GM19193 (cell line): ENCODE measurements around the gene MYOM1.

Experiments
- POLR2A ChIP-seq: IDR thresholded peaks from 4 replicates; pipeline ENCODE4 v1.6.1; 2011; ENCODE audit not compliant: insufficient read depth, insufficient read length; ENCODE audit errors: extremely low read depth

The MYOM1 gene

DNA sequence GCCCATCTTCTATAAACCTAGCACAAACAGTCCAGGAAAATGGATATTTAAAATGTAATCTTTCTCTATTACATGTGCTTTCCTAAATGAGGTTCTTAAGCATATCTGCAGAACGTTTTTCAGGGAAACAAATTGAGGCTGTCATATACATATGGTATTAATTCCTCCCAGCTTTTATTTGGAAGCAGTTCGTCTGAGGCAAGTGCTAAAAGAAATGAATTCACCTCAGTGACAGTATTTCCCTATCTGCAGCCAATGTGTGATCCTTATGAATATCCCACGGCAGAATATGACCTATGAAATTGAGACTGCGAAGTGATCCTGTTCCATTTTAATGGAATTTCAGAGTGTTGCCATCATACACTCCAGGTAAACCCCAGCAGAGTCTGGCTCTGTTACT lies 7.1 kb downstream of the MYOM1 start:
- no peak for TF ChIP-seq POLR2A

DNA sequence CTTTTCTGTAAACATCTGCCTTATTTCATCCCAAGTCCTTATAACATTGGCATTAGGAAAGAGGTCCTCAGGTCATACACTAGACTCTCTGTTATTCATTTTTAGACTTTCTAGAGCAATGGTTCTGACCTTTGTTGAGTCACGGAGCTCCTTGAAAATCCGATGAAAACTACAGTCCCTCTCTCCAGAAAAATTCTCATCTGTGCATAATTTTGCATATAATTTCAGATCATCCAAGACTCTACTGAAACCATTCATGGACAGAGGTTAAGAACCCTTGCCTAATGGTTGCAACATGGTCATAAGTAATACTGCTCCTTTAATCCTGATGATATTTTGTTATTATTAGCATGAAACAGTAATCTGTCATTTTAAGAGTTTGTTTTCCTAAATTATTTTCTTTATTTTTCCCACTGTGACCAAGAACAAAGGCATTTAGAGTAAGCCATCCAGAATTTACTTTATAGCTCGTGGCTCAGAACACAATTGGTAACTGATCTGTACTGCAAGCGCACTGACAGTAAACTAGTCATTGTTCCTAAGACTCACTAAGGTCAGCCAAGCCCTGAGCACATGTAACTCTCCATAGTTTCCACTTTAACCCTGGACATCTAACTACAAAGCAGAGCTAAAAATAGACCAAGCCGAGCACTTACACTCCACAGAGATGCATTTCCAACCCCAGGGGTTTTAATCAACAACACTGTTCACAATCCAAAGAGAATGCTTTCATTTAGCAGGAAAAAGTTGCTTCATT lies 8.4 kb downstream of the MYOM1 start:
- no peak for TF ChIP-seq POLR2A

DNA sequence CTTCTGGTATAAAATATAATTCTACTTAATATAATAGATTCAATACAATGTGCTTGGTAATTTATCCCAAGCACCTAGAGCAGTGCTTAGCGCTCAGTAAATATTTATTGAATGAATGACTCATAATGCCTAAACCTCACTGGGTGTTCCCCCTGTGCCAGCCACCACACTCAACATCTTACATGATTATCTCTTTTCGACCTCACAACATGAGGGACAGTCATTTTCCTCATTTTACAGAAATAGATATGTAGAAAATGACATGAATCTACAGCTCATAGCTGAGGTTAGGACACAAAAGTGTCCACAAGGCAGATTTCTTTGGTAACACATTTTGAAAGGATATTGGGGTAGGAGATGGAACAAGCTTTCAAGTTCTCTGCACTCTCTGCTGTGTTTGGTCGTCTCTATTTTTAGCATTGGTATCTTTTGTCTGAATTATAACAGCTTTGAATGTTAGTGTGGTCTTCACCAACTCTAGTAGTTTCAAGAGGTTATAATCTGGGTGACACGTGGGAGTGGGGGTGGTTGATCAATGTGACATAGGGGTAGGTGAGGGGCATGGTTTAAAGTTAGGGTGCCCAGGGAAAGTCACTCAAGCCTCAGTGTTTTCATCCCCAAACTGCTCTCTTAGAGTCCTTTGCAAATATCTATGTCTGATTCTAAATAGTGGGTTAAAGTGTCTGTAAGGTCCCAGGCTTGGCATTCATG lies 9.8 kb downstream of the MYOM1 start:
- no peak for TF ChIP-seq POLR2A

DNA sequence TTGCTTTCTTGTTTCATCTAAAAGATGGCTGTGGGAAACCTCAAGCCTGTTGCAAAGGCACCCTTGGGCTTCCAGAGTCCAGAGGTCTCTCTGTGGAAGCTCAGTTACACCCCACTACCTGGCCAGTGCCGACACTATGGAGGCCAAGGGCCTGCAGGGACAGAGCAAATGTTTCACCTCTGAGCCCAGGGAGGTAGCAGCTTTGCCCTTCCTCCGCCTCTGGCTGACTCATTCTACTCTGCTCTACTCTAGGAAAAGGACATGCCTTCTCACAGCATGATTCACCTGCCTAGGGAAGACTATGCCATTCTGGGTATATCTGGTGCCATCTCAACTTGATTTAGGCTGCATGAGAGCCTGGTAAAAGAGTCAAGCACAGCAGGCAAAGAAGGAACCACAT lies 12.2 kb downstream of the MYOM1 start:
- TF ChIP-seq POLR2A, result no peak

DNA sequence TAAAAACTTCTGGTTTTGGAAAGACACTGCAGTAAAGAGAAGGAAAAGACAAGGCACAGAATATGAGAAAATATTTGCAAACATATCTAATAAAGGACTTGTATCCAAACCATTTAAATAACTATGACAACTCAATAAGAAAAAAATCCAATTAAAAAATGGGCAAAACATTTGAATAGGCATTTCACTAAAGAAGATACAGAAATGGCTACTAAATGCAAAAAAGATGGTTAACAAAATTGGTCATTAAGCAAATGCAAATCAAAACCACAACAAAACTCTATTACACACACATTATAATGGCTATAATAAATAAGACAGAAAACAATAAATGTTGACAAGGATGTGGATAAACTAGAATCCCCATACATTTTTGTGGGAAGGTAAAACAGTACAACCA lies 14.5 kb downstream of the MYOM1 start:
- no peak for TF ChIP-seq POLR2A

DNA sequence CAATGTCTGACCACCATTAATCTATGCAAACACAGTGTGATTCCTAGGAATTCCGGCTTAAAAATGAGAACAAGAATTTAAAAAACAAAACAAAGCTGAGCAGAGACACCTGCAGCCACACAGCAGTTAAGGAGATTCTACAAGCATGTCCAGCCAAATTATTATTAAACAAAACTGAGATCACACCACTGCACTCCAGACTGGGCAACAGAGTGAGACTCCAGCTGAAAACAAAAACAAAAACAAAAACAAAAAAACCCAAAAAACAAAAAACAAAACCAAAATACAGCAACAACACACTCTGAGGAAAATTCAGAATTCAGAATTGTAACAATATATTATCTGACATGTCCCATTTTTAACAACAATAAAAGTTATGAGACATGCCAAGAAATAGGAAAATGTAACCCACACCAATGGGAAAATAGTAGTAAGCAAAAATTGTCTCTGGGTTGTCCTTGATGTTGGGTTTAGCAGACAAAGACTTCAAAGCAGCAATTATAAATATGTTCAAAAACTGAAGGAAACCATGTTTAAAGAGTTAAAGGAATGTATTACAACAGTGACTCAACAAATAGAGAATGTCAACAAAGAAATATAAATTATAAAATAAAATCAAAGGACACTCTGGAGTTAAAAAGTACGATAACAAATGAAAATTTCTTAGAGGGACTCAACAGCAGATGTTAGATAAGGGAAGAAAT lies 19.7 kb downstream of the MYOM1 start:
- TF ChIP-seq POLR2A, result no peak

DNA sequence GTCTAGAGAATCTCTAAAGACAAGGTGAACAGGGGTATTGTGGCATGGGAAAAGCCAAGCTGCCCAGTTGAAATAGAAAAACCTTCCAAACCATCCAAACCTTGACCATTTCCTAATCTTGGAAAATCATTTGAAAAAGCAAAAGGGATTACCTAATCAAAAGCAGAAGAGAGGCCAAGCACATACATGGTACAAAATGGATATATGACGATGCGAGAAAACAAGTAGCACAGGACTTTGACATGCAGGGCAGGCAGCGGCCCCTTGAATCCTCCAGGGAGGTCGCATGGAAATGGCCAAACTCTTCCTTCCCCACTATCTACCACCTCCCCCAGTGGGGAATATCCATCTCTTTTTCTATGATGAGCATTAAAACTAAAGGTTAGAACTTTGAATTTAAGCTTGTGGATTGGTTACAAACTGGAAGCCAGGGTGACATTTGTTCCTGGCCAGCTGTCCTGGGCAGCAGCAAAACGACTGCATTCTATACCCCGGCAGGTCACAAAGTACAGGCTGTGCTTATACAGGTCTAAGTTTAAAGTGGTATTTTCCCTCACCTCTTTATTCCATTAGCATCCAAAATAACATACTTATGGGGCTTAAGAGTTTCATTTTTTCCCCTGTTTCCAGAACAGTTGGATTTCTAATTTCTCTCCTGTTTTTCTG lies 24.7 kb downstream of the MYOM1 start:
- TF ChIP-seq POLR2A, result no peak

DNA sequence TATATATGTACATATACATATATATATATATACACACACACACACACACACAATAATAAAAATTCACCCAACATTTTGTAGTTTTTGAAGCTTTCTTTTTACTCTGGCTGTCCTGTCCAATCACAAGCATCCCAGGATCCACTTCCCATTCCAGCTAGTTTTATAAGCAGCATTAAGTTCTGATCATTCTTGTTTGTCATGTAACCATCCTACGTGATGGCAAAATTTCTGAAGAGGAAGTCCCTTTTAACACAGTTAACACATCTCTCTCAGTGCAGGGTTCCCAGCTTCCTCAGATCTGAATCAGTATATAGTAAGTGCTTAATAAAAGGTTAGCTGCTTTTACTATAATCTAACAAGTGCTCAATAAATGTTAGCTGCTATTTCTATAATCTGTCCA lies 26.4 kb downstream of the MYOM1 start:
- TF ChIP-seq POLR2A, result no peak

DNA sequence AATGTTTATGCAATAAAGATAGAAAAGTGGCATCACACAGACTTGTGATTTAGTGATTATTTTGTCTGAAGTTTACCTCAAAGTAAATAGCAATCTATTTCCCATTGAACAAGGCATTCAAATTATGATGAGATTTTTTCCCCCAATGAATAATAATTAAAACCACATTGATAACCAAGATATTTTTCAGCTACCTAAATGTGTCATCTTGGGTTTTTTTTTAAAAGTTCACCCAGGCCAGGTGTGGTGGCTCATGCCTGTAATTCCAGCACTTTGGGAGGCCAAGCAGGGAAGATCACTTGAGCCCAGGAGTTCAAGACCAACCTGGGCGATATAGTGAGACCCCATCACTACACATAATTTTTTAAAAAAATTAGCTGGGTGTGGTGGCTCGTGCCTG lies 27.0 kb downstream of the MYOM1 start:
- no peak for TF ChIP-seq POLR2A

DNA sequence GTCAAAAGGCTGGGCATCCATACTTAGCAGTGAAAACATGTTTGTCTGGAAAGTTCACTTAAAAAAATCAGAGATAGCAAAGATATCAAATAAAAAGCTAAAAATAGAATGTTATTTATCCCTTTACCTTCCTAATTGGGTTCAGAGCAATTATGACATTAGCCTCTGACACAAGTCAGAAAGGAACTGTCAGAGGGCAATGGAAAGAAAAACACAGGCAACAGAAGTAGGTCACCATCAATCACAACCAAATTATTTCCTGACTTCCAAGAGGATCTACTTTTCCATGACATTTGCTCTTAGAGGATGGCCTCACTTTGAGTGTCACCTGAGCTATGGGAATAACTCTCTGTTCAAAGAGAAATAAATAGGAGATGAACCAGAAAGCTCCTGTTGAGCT lies 27.5 kb downstream of the MYOM1 start:
- TF ChIP-seq POLR2A, result no peak

DNA sequence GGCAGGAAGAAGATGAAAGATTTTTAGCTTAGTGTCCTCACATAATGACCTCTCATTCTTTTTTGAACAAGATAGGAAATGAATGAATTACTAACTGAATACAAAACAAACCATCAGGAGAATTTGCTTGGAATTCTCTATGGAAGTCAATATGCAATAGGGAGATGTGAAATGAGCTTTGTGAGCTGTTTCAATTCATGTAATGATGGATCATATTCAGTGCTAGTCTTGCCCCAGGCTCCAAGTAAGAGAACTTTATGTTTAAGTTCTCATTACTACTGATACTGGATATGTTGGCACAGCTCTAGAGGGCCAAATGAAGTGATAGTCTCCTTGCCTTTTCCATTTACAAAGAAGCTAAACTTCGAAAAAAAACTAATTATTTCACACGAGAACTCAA lies 29.2 kb downstream of the MYOM1 start:
- no peak for TF ChIP-seq POLR2A

DNA sequence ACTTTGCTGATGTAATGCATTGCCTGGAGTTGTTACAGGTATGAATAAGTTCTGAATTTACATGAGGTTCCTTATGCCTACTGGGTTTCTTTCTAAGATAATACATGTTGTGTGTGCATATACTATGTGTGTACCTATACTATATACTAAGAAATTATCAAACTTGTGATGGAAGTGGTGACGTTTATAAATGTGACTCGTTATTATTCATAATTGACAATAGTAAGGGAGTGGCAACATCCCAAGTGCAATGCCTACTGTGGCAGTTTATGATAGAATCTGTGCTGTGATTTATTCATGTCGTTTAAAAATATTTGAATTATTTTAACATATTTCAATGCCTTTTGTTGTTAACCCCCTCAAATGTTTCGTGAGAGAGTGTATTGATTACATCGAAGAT lies 29.9 kb downstream of the MYOM1 start:
- TF ChIP-seq POLR2A, result no peak

DNA sequence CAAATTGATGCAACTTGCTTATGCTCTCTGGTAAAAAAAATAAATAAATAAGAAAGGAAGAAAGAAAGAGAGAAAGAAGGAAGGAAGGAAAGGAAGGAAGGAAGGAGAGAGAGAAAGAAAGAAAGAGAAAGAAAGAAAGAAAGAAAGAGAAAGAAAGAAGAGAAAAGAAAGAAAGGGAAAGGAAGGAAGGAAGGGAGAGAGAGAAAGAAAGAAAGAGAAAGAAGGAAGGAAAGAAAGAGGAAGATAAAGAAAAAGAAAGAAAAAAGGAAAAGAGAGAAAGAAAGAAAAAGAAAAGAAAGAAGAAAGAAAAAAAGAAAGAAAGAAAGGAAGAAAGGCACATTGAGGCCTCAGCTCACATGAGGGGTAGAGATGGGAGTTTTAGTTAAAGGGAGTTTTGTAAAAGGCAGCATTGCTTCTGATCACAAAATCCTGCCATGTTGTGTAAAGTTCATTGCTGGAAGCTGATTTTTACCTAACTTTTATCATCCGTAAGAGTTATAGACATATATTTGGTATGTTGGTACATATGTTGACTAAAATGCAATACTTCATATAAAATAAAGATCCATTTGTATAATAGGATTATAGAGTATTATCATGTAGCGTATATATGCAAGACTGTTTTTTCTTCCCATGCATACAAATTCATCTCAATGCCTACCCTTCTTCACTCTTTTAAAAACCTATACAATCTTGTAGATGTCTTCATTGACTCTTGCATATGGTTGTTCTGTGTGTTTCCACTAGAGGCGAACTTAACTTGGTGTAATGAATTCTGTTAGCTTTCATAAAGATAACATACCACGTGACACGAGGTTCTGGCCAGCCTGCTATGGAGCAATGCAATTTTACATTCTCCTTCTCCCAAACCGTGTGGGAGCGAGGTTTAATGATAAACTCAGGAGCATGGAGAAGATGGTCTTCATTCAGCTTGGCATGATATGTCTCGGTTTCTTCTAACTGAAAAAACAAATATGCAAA lies 32.8 kb downstream of the MYOM1 start:
- TF ChIP-seq POLR2A, result no peak
